WTC11 (cell line): ENCODE measurements around the gene BAMBI. TPM values are rescaled to one million over a fixed set of nuclear protein-coding genes. Genes with fewer than 3 reads are reported as not detected.

Source experiments
- ATAC-seq: fragments of 200-7000 bp; cut with Tn5 transposase; 2 replicates; pipeline ENCODE4 v1.10.0; 2021; ENCODE audit warnings: mild to moderate bottlenecking, moderate library complexity
- CTCF ChIA-PET: fragments of 300-600 bp; sonication (Branson Sonifier 250); formaldehyde crosslinking; loops from one replicate; lab custom pipeline; 2021; ENCODE audit warnings: antibody characterized with exemption; lab: Charles Lee
- POLR2A ChIA-PET: fragments of 350-600 bp; sonication (Branson Sonifier 250); formaldehyde crosslinking; loops from one replicate; lab custom pipeline; 2021; ENCODE audit warnings: antibody characterized with exemption; lab: Charles Lee
- DNase-seq: peaks from one replicate; pipeline ENCODE4 v3.0.0; 2021; ENCODE audit warnings: low spot score
- H3K27ac Mint-ChIP-seq: 2 replicates; pipeline ENCODE4 v1.8.0; 2021; ENCODE audit warnings: mixed read lengths
- H3K27me3 Mint-ChIP-seq: 2 replicates; pipeline ENCODE4 v1.8.0; 2021; ENCODE audit warnings: low read depth, mild to moderate bottlenecking, moderate library complexity, mixed read lengths
- H3K36me3 Mint-ChIP-seq: 2 replicates; pipeline ENCODE4 v1.8.0; 2021; ENCODE audit warnings: mixed read lengths
- H3K4me1 Mint-ChIP-seq: 2 replicates; pipeline ENCODE4 v1.8.0; 2022; ENCODE audit warnings: mixed read lengths
- H3K4me3 Mint-ChIP-seq: 2 replicates; pipeline ENCODE4 v1.8.0; 2021; ENCODE audit warnings: mild to moderate bottlenecking, moderate library complexity, mixed read lengths
- H3K9me3 Mint-ChIP-seq: 2 replicates; pipeline ENCODE4 v1.8.0; 2021; ENCODE audit warnings: mixed read lengths
- CBFB ChIP-seq: sonication (generic); formaldehyde crosslinking; IDR thresholded peaks from 2 replicates; pipeline ENCODE4 v1.8.1; 2022; ENCODE audit warnings: mild to moderate bottlenecking, low read depth, missing genetic modification reagents
- CDX4 ChIP-seq: fragments of 250-450 bp; sonication (Bioruptor Pico); IDR thresholded peaks from 2 replicates; pipeline ENCODE4 v1.9.0; 2021; ENCODE audit warnings: moderate library complexity, mild to moderate bottlenecking, inconsistent platforms, borderline replicate concordance
- CREM ChIP-seq: sonication (generic); formaldehyde crosslinking; IDR thresholded peaks from 2 replicates; pipeline ENCODE4 v1.8.1; 2022; ENCODE audit warnings: mild to moderate bottlenecking, missing genetic modification reagents, moderate library complexity
- CTCF ChIP-seq: fragments of 200-600 bp; IDR thresholded peaks from 2 replicates; pipeline ENCODE4 v1.8.0; 2022; ENCODE audit warnings: antibody characterized with exemption
- E2F5 ChIP-seq: sonication (generic); formaldehyde crosslinking; IDR thresholded peaks from 2 replicates; pipeline ENCODE4 v1.8.1; 2022; ENCODE audit warnings: mild to moderate bottlenecking, moderate library complexity, missing genetic modification reagents
- ETV6 ChIP-seq: sonication (generic); formaldehyde crosslinking; IDR thresholded peaks from 2 replicates; pipeline ENCODE4 v1.8.1; 2022; ENCODE audit warnings: mild to moderate bottlenecking, missing genetic modification reagents
- IRF2 ChIP-seq: sonication (generic); formaldehyde crosslinking; IDR thresholded peaks from 2 replicates; pipeline ENCODE4 v1.8.0; 2022; ENCODE audit warnings: low read depth, missing genetic modification reagents, borderline replicate concordance
- JUN ChIP-seq: sonication (generic); formaldehyde crosslinking; IDR thresholded peaks from 2 replicates; pipeline ENCODE4 v1.8.0; 2023; ENCODE audit warnings: mild to moderate bottlenecking, missing genetic modification reagents
- MXD4 ChIP-seq: fragments of 250-450 bp; sonication (Bioruptor Pico); IDR thresholded peaks from 2 replicates; pipeline ENCODE4 v1.8.0; 2021; ENCODE audit warnings: mild to moderate bottlenecking, moderate library complexity, borderline replicate concordance
- NFE2L1 ChIP-seq: sonication (generic); formaldehyde crosslinking; IDR thresholded peaks from 2 replicates; pipeline ENCODE4 v1.8.1; 2023; ENCODE audit warnings: missing genetic modification reagents
- NFYB ChIP-seq: sonication (generic); formaldehyde crosslinking; conservative IDR thresholded peaks from 2 replicates; pipeline ENCODE4 v1.8.0; 2022; ENCODE audit warnings: low read depth, missing genetic modification reagents
- PRRX2 ChIP-seq: fragments of 250-450 bp; sonication (Bioruptor Pico); IDR thresholded peaks from 2 replicates; pipeline ENCODE4 v1.8.0; 2021; ENCODE audit warnings: mild to moderate bottlenecking
- RELA ChIP-seq: sonication (generic); formaldehyde crosslinking; IDR thresholded peaks from 2 replicates; pipeline ENCODE4 v1.8.1; 2022; ENCODE audit warnings: missing genetic modification reagents, mild to moderate bottlenecking, borderline replicate concordance
- RORB ChIP-seq: fragments of 250-450 bp; sonication (Bioruptor Pico); IDR thresholded peaks from 2 replicates; pipeline ENCODE4 v1.9.0; 2021; ENCODE audit warnings: mild to moderate bottlenecking
- TCF7 ChIP-seq: sonication (generic); formaldehyde crosslinking; IDR thresholded peaks from 2 replicates; pipeline ENCODE4 v1.8.0; 2022; ENCODE audit warnings: mild to moderate bottlenecking, low read depth, missing genetic modification reagents, moderate library complexity
- TP53 ChIP-seq: sonication (generic); formaldehyde crosslinking; IDR thresholded peaks from 2 replicates; pipeline ENCODE4 v1.8.1; 2023; ENCODE audit warnings: mild to moderate bottlenecking, missing genetic modification reagents
- USF1 ChIP-seq: sonication (generic); formaldehyde crosslinking; IDR thresholded peaks from 2 replicates; pipeline ENCODE4 v1.8.0; 2022; ENCODE audit warnings: mild to moderate bottlenecking, missing genetic modification reagents
- ZMAT4 ChIP-seq: fragments of 250-450 bp; sonication (Bioruptor Pico); IDR thresholded peaks from 2 replicates; pipeline ENCODE4 v1.9.0; 2021; ENCODE audit warnings: mild to moderate bottlenecking
- ZNF423 ChIP-seq: fragments of 250-450 bp; sonication (Bioruptor Pico); IDR thresholded peaks from 2 replicates; pipeline ENCODE4 v2.1.2; 2022; ENCODE audit warnings: mild to moderate bottlenecking, moderate library complexity
- ZSCAN18 ChIP-seq: fragments of 250-450 bp; sonication (Bioruptor Pico); IDR thresholded peaks from 2 replicates; pipeline ENCODE4 v2.1.2; 2022; ENCODE audit warnings: mild to moderate bottlenecking, moderate library complexity
- total RNA-seq: library from RNA; stranded (reverse); gene quantifications from 3 replicates; pipeline ENCODE4 v1.2.3, GENCODE V29; 2021
- TF ChIP-seq, protein P1 (sequence below): sonication (generic); formaldehyde crosslinking; IDR thresholded peaks from 2 replicates; pipeline ENCODE4 v1.8.0; 2022; ENCODE audit warnings: mild to moderate bottlenecking, missing genetic modification reagents
- TF ChIP-seq, protein P2 (sequence below): sonication (generic); formaldehyde crosslinking; IDR thresholded peaks from 2 replicates; pipeline ENCODE4 v1.8.1; 2023; ENCODE audit warnings: mild to moderate bottlenecking, missing genetic modification reagents, moderate library complexity
- TF ChIP-seq, protein P3 (sequence below): sonication (generic); formaldehyde crosslinking; IDR thresholded peaks from 2 replicates; pipeline ENCODE4 v1.8.1; 2023; ENCODE audit warnings: mild to moderate bottlenecking, missing genetic modification reagents

Gene BAMBI
- total RNA-seq, 1 experiment from 2014 or later, result 29.0 TPM

- peak overlapping the region; percentile 74 for H3K4me3 Mint-ChIP-seq
- H3K27ac Mint-ChIP-seq, result no peak overlapping the region; the same call in 1 of the 2 replicates
- peaks cover 17% of the 10 kb centered on the region for H3K4me1 Mint-ChIP-seq
- POLR2A ChIA-PET, result interaction anchor here (0.6 kb wide), 1 partner anchor 42 kb away, joined by 3 read pairs; no protein-coding TSS in a partner anchor
- peaks cover 1% of the 10 kb centered on the region for H3K9me3 Mint-ChIP-seq
- ATAC-seq (peak; percentile 94), DNase-seq (peak; percentile 68)
- CTCF ChIA-PET, result interaction anchor here (0.6 to 1.9 kb wide), 10 partner anchors 12 to 270 kb away, joined by 3 to 7 read pairs (median 5); partner anchors contain the start of gene BAMBI
- H3K27me3 Mint-ChIP-seq, result peaks cover 28% of the 10 kb centered on the region
- no peaks in the 10 kb centered on the region for H3K36me3 Mint-ChIP-seq
- TF ChIP-seq MXD4 (CRISPR knock-in tag) (no peak), IRF2 (no peak), NFE2L1 (CRISPR knock-in tag) (peak; percentile 68; the same call in 1 of the 2 replicates), CBFB (CRISPR knock-in tag) (no peak), JUN (CRISPR knock-in tag) (no peak), TP53 (CRISPR knock-in tag) (peak; percentile 76), NFYB (CRISPR knock-in tag) (no peak), USF1 (CRISPR knock-in tag) (peak; percentile 85), ZMAT4 (no peak), ZNF423 (CRISPR knock-in tag) (no peak), RORB (CRISPR knock-in tag) (no peak), CREM (CRISPR knock-in tag) (peak; percentile 56; the same call in 1 of the 2 replicates), PRRX2 (CRISPR knock-in tag) (no peak), ZSCAN18 (no peak), CTCF (no peak), E2F5 (0 out of 2 replicates have a peak, but pooled peaks have one; percentile 59), TCF7 (CRISPR knock-in tag) (no peak), CDX4 (CRISPR knock-in tag) (no peak), RELA (CRISPR knock-in tag) (no peak; the same call in 1 of the 2 replicates), ETV6 (CRISPR knock-in tag) (0 out of 2 replicates have a peak, but pooled peaks have one; percentile 43)
- TF ChIP-seq, protein P1, sequence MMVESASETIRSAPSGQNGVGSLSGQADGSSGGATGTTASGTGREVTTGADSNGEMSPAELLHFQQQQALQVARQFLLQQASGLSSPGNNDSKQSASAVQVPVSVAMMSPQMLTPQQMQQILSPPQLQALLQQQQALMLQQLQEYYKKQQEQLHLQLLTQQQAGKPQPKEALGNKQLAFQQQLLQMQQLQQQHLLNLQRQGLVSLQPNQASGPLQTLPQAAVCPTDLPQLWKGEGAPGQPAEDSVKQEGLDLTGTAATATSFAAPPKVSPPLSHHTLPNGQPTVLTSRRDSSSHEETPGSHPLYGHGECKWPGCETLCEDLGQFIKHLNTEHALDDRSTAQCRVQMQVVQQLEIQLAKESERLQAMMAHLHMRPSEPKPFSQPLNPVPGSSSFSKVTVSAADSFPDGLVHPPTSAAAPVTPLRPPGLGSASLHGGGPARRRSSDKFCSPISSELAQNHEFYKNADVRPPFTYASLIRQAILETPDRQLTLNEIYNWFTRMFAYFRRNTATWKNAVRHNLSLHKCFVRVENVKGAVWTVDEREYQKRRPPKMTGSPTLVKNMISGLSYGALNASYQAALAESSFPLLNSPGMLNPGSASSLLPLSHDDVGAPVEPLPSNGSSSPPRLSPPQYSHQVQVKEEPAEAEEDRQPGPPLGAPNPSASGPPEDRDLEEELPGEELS (CRISPR knock-in tag), result 0 out of 2 replicates have a peak, but pooled peaks have one; percentile 32
- TF ChIP-seq, protein P2, sequence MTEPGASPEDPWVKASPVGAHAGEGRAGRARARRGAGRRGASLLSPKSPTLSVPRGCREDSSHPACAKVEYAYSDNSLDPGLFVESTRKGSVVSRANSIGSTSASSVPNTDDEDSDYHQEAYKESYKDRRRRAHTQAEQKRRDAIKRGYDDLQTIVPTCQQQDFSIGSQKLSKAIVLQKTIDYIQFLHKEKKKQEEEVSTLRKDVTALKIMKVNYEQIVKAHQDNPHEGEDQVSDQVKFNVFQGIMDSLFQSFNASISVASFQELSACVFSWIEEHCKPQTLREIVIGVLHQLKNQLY, result no peak
- TF ChIP-seq, protein P3, sequence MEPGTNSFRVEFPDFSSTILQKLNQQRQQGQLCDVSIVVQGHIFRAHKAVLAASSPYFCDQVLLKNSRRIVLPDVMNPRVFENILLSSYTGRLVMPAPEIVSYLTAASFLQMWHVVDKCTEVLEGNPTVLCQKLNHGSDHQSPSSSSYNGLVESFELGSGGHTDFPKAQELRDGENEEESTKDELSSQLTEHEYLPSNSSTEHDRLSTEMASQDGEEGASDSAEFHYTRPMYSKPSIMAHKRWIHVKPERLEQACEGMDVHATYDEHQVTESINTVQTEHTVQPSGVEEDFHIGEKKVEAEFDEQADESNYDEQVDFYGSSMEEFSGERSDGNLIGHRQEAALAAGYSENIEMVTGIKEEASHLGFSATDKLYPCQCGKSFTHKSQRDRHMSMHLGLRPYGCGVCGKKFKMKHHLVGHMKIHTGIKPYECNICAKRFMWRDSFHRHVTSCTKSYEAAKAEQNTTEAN (CRISPR knock-in tag), result 0 out of 2 replicates have a peak, but pooled peaks have one; percentile 28
Measured at GRCh38 chr10:28722065-28722803, 44.9 kb downstream of the BAMBI start.
